NCI-H2171 treated with DMSO at 0.1 percent for 48 hours (cell line): ENCODE measurements around the gene AKR1C8.
A peak's percentile ranks its signal among the peaks of the same experiment; 100 is the strongest.
"Not testable (repeated sequence)": the region's sequence is repeated elsewhere in the genome, so short reads cannot be mapped to it uniquely, and the experiment has no call there.

Experiments
- DNase-seq: peaks from one replicate; lab custom pipeline; 2025; lab: John Stamatoyannopoulos, UW

The AKR1C8 gene

DNA sequence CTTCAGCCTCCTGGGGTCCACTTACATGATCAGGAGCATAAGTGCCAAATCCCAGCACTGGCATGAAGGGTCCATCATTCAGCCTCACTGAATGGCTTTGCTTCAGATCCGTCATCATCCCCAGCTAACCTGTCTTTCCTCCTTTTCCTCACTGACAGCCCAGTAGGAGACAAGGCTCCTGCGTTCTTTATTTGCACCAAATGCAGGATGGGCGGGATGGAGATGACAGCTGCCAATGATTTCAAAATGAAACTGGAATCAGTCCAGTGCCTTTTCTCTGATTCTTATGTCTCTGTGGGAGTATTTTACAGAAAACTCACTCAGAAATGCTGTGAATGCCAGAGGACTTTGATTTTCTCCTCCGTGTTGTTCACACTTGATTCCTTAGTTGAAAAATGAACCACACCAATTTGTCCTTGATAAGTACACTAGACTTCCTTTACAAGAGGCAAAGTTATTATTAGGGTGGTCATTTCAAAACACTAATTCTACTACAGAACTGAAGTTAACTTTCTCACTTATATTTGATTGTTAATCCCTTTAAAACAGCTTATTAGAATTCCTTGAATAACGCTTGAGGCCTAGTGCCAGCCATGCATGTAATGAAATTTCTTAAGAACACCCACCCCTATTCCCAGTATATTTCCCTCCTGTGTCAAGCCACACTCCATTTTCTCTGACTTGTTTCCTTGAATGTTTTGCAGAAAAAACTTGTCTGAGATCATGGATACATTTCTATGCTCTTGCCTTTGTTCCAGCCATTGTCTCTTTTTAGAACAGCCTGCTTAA, at the start of gene AKR1C8:
Gene AKR1C8, minus strand, starts transcription at position 164 of the 789 bp plus-strand sequence. Its CDS starts 46 bp downstream, at position 118.
- DNase-seq = no peak

DNA sequence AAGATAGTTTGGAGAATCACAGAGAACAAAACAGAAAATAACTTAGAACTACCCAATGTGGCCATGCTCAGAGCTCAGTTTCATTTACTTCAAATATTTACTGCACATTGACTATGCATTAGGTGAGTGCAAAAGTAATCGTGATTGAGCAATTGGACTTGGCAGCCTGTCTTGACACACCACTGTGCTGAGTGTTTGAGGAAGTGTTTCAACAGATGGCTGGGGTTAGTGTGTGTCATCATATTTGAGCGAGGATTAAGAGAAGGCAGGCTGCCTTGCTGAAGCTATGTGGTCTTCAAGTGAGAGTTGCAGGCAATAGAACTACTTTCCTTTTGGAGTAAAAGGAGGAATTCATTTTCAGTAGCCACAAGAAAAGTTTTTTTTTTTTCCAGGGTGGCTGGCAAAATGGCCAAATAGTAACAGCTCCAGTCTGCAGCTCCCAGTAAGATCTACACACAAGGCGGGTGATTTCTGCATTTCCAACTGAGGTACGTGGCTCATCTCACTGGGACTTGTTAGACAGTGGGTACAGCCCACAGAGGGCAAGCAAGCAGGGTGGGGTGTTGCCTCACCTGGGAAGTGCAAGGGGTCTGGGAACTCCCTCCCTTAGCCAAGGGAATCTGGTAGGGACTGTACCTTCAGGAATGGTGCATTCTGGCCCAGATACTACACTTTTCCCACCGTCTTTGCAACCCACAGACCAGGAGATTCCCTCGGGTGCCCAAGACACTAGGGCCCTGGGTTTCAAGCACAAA, 49.3 kb upstream of the AKR1C8 start:
- peak; percentile 39 for DNase-seq

DNA sequence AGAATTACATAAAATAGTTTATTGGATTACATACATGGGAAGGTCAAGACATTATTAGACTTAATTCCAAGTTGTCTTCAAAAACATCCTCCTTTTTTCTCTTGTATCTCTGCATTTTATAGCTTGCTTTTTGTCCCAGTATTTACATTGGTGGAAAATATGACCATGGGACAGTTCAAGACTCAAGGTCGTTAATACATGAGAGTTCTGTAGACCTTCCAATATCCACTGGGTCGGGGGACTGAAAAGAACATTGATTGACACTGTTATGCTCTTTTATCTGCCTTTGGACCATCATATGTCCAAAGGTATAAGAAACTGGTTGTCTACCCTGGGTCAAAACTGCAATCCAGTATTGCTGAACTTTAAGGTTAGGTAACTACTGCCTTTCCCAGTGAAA, 48.4 kb upstream of the AKR1C8 start:
- no peak for DNase-seq

DNA sequence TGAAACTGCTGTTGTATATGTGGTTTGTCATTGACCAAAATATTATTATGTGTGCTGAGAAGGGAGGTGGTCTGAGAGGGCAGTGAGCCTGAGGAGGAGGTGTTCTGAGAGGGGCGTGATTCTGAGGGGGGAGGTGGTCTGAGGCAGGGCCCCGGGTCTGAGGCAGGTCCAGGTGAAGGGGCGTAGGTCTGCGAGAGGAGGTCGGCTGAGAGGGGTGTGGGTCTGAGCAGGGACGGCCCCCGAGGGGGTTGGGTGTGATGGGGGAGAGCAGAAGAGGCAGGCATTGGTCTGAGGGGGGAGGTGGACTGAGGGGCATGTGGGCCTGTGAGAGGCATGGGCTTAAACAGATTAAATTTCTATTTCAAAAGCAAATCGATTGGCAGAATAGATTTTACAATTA, 44.1 kb upstream of the AKR1C8 start:
- no peak for DNase-seq

DNA sequence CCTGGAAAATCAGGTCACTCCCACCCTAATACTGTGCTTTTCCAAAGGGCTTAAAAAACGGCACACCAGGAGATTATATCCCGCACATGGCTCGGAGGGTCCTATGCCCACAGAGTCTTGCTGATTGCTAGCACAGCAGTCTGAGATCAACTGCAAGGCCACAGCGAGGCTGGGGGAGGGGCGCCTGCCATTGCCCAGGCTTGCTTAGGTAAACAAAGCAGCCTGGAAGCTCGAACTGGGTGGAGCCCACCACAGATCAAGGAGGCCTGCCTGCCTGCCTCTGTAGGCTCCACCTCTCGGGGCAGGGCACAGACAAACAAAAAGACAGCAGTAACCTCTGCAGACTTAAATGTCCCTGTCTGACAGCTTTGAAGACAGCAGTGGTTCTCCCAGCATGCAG, 38.0 kb upstream of the AKR1C8 start:
- not testable (repeated sequence) for DNase-seq

DNA sequence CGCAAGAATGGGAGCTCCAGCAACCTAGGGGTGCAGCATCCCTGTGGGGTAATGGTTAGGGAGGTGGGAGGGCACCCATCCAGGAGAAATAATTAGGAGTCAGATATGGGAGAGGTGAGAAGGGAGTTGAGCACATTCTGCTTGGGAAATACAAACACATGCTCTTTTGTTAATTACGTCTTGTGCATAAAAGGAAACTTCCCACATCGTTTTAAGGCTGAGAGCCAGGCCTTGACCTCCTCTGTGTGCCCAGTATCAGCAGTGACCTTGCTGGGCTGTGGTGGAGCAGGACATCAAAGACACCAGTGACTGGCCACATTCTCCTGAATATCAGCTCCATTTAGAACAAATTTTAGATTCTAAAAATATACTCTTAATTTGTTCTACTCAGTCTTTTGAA, 34.3 kb upstream of the AKR1C8 start:
- DNase-seq = no peak

DNA sequence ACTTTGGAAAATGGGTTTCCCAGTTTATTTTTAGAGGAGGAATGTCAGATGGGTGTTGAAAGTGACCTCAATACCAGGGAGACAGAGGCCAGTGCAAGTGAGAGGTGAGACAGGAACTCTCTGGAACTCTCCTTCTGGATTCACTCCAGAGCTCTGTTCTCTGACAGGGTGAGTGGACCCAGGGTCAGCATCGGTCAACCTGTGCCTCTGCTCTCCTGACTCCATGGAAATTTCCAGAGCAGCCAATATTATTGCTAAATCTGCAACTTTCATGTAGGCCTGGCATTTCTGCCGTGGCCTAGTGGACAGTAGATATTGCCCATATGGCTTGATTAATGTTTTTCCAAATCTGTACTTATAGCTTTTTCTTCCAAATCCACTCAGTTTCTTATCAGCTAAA, 31.9 kb upstream of the AKR1C8 start:
- no peak for DNase-seq

DNA sequence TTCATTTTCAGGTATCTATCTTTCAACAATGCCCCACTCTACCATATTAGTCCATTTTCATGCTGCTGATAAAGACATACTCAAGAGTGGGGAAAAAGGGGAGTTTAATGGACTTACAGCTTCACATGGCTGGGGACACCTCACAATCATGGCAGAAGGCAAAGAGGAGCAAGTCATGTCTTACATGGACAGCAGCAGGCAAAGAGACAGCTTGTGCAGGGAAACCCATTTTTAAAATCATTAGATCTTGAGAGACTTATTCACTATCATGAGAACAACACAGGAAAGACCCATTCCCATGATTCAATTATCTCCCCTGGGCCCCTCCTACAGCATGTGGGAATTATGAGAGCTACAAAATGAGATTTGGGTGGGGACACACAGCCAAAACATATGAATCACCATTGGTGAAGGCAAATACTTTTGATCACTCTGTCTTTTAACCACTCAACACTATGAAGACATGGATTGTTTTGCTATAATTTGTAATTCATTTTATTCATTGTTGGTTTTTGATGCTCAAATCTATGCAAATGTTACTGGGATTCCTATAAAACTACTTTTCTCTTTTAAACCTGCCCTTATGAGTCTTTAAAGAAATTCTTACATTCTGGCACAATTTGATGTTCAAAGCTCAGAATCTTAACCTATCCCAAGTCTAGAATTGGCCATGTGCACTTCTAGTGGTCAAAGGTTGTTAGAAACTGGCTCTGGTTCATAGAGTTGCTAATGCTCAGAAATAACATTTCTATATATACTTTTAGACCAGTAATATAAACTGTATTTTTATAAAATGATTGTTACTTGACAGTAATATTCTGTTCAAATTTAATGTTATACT, 27.0 kb upstream of the AKR1C8 start:
- no peak for DNase-seq

DNA sequence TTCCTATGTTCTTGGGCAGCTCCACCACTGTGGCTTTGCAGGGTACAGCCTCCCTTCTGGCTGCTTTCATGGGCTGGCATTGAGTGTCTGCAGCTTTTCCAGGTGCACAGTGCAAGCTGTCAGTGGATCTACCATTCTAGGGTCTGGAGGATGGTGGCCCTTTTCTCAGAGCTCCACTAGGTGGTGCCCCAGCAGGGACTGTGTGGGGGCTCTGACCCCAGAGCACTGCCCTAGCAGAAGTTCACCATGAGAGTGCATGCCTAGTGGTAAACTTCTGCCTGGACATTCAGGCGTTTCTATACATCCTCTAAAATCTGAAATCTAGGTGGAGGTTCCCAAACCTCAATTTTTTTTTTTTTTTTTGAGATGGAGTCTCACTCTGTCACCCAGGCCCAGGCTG, 25.3 kb upstream of the AKR1C8 start:
- not testable (repeated sequence) for DNase-seq

DNA sequence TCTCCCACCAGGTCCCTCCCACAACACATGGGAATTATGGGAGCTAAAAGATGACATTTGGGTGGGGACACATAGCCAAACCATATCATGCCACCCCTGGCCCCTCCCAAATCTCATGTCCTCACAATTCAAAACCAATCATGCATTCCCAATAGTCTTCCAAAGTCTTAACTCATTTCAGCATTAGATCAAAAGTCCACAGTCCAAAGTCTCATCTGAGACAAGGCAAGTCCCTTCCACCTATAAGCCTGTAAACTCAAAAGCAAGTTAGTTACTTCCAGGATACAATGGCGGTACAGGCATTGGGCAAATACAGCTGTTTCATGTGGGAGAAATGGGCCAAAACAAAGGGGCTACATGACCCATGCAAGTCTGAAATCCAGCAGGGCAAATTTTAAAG, 24.8 kb upstream of the AKR1C8 start:
- not testable (repeated sequence) for DNase-seq

DNA sequence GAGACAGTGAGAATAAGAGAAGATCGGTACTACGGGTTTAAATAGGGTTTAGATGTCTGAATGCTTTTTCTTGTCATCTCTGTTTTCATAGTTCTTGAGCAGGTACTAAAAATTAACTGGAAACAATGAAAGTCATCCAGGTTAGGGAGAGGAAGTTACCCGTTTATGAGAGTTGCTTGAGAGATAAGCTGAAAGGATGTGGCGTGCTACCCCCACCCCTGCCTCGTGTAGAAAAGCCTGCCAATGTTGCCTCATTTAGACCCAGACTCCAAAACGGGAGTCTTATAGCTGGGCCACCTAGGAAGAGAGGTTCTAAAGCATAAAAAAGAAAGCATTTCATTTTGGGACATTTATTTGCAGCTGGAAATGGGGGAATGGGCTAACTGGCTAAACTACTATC, 21.8 kb upstream of the AKR1C8 start:
- no peak for DNase-seq

DNA sequence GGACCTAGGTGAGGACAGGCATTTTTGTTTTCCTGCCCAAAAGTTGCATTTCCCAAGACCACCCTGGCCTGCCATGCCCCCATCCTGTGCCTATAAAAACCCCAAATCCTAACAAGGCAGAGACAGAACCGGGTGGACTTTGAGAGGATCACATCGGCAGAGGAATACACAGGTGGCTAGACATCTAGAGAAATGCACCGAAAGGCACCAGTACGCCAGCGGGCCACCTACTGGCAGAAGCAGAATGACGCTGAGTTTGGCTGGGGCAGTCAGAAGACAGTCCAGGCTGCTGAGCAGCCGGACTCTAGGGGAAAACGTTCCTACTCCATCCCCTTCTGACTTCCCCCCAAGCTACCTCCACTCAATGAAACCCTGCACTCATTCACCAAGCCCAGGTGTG, 14.4 kb upstream of the AKR1C8 start:
- no peak for DNase-seq

DNA sequence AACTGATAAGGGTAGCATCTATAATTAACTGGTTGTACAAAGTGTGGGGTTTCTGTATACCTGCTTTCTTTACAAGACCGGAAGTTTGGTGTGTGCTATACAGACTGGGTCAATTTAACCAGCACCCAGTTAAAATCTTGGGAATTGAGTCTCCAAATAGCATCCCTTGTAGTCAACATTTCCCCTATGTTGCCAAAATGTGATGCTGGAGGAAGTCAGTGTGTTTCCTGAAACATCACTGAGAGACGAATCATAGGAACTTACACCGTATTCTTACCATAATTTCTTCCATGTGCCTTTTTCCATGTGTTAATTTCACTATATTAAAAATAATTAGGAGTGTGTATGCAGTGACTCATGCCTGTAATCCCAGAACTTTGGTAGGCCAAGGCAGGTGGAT, 13.4 kb upstream of the AKR1C8 start:
- DNase-seq = no peak

DNA sequence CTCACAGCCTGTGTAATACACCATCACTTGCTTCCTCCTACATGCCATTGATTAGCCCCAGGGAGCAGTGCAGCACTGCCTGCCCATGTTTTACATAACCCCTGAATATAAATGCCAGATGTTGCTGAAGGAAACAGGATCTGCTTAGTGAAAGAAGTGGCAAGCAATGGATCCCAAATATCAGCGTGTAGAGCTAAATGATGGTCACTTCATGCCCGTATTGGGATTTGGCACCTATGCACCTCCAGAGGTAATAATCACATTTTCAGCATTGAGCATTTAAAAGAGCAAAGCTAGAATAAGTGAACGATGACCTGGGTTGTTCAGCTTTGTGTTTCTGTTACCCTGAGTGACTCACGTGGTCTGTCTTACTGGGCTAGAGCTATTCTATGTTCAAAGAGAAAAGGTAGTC, 11.8 kb upstream of the AKR1C8 start, which contains the start of gene AKR1C4:
Gene AKR1C4, plus strand, starts transcription at position 136 of the 412 bp plus-strand sequence. Its CDS starts 31 bp downstream, at position 167.
- no peak for DNase-seq

DNA sequence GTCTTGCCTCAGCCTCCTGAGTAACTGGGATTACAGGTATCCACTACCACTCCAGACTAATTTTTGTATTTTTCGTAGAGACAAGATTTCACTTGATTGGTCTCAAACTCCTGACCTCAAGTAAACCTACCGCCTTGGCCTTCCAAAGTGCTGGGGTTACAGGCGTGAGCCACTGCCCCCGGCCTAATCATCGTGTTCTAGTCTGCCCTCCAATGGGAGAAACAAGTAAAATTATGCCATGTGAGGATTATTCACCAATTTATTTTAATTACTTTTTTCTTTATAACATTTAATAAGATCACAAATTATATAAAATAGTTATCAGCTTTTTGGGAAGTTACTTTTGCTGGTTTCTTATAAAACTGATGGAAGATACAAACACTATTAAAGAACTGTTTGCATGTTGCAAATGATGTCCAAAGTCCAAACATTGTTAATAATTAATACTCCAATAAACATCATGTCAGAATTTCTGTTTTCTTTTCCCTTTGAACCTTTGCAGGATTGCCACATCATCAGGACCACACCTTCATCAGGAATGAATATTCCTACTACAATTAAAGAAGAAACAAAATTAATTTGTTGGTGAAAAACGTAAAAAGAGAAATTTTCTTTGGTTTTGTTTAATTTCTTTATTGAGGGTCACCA, 10.9 kb upstream of the AKR1C8 start:
- DNase-seq = no peak

DNA sequence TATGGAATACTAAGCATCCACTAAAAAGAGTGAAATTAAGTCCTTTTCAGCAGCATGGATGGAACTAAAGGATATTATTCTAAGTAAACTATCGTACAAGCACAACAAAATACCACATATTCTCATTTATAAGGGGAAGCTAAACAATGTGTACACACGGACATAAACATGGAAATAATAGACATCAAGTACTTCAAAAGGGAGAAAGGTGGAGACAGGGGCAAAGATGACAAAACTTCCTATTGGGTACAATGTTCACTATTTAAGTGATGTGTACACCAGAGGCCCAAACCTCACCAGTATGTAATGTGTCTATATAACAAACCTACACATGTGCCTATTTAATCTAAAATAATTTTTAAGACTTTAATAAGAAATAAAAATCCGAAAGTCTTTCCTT, 9.5 kb upstream of the AKR1C8 start:
- DNase-seq = no peak

DNA sequence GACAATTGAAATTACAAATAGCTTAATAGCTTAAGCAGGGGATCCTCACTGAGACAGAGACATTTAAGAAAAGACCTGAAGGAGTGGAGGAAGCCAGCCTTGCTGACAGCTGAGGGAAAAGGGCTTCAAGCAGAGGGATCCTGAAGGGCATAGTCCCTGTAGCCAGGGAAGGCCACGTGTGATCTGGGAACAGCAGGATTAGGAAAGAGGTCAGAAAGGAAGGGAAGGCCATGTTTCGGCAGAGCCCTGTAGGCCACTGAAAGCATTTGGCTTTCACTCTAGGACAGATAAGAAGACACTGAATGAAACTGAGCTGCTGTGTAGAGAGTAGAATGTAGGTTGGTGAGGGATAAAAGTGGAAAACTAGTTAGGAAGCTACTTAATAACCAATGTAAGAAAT, 3.4 kb upstream of the AKR1C8 start:
- DNase-seq = no peak

DNA sequence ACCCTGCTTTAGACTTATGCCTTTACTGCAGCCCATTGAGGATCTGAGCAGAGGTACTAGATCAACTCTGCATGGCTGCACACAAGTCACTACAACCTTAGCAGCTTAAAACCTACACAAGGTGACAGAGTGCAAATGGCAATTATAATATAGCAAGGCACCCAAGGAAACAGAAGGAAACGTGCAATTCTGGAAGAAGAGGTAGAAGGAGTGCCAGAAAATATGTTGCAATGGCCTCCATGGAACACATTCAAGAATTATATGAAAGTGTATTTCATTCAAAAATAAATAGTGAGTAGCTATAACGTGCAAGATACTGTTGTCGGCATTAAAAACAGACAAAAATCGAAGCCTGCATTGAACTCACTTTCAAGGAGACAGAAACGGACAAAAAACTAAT, 2.9 kb upstream of the AKR1C8 start:
- DNase-seq = no peak

DNA sequence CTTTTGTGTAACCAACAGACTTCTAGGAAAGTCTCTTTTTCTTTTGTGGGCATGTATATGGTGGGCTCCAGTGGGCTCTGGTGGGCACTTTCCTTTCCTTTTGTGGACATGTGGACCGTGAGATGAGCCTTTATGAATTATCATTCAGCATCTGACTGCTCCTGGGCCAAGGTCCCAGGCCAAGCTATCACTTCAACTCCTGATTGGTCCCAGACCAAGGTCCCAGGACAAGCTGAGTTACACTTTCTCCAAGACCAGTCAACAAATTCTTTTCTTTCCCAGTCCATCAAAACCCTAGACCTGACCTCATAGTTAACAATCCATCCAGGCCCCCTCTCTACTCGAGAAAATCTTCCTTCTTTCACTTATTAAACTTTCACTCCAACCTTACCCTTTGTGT, 1.0 kb downstream of the AKR1C8 start:
- no peak for DNase-seq

DNA sequence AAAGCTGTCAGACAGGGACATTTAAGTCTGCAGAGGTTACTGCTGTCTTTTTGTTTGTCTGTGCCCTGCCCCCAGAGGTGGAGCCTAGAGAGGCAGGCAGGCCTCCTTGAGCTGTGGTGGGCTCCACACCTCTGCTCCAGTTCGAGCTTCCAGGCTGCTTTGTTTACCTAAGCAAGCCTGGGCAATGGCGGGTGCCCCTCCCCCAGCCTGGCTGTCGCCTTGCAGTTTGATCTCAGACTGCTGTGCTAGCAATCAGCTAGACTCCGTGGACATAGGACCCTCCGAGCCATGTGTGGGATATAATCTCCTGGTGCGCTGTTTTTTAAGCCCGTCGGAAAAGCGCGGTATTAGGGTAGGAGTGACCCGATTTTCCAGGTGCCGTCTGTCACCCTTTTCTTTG, 4.4 kb downstream of the AKR1C8 start:
- DNase-seq = peak; percentile 4

DNA sequence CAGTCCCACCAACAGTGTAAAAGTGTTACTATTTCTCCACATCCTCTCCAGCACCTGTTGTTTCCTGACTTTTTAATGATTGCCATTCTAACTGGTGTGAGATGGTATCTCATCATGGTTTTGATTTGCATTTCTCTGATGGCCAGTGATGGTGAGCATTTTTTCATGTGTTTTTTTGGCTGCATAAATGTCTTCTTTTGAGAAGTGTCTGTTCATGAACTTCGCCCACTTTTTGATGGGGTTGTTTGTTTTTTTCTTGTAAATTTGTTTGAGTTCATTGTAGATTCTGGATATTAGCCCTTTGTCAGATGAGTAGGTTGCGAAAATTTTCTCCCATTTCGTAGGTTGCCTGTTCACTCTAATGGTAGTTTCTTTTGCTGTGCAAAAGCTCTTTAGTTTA, 9.4 kb downstream of the AKR1C8 start:
- not testable (repeated sequence) for DNase-seq

DNA sequence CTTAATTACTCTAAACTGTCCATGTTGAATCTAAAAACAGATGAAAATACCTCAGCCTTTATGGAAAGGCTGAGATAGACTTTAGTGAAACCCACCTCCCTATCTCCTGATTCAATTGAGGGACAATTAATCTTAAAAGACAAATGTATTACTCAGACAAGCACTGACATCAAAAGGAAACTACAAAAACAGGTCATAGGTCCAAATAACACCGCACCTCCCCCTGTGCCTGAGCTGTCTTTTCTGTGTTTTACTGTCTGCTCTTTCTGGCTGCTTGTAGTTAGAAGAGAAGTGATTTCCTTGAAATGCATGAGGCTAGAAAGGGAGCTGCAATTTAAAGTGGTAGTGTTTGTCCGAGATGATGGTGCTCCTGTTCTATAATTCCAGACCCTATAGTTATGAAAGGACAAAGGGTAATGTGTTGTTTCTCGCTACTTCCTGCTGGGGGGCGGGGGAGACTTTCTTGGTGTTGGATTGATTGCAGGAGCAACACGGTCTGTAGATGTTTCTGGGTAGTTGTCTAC, 16.0 kb downstream of the AKR1C8 start:
- DNase-seq = no peak
